MM.1S (cell line): ENCODE results near the gene CLDN6.

ENCODE experiments used
- EZH2 ChIP-seq: fragments of 300-600 bp; sonication (generic); optimal IDR thresholded peaks from 2 replicates; pipeline ENCODE3; 2017; ENCODE audit warnings: low read depth, mild to moderate bottlenecking, antibody characterized with exemption, low read length, mixed read lengths
- TF ChIP-seq, protein P1 (sequence below): fragments of 300-600 bp; sonication (generic); IDR thresholded peaks from 2 replicates; pipeline ENCODE4 v1.5.1; 2016; ENCODE audit warnings: antibody characterized with exemption, low read length, mixed read lengths

- no peak for TF ChIP-seq EZH2
- TF ChIP-seq, protein P1, sequence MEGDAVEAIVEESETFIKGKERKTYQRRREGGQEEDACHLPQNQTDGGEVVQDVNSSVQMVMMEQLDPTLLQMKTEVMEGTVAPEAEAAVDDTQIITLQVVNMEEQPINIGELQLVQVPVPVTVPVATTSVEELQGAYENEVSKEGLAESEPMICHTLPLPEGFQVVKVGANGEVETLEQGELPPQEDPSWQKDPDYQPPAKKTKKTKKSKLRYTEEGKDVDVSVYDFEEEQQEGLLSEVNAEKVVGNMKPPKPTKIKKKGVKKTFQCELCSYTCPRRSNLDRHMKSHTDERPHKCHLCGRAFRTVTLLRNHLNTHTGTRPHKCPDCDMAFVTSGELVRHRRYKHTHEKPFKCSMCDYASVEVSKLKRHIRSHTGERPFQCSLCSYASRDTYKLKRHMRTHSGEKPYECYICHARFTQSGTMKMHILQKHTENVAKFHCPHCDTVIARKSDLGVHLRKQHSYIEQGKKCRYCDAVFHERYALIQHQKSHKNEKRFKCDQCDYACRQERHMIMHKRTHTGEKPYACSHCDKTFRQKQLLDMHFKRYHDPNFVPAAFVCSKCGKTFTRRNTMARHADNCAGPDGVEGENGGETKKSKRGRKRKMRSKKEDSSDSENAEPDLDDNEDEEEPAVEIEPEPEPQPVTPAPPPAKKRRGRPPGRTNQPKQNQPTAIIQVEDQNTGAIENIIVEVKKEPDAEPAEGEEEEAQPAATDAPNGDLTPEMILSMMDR = no peak
Observed at GRCh38 chr16:3060339-3061127, 42.5 kb upstream of the CLDN6 start.
